Peyer's patch (tissue), 4 donors: Measurements from ENCODE around the gene ZNF678.

Source experiments
- CTCF ChIP-seq, 6 experiments: fragments of 450-650 bp in 4 of 6; fragments of 200-600 bp in 2 of 6; sonication (generic) in 1 of 6; IDR thresholded peaks; one replicate each; pipeline ENCODE4 v1.5.1; 2017 to 2019; ENCODE audit warnings: antibody characterized with exemption in 6 of 6, mild to moderate bottlenecking in 3 of 6, moderate library complexity in 1 of 6
- POLR2A ChIP-seq, 2 donors: fragments of 450-650 bp; IDR thresholded peaks; one replicate each; pipeline ENCODE4 v1.5.1; 2017; ENCODE audit warnings: antibody characterized with exemption in 2 of 2, mild to moderate bottlenecking in 2 of 2, moderate library complexity in 2 of 2

GRCh38 chr1:227568593-227568992, 5.2 kb downstream of the ZNF678 start:
- no peak for TF ChIP-seq CTCF (IDR thresholded peaks at IDR 0.05)
- TF ChIP-seq POLR2A (IDR thresholded peaks at IDR 0.05), result no peak
